Progenitor cell of endocrine pancreas (in vitro differentiated cells): Measurements from ENCODE around the gene ITGBL1. TPM values are rescaled to one million over a fixed set of nuclear protein-coding genes. Genes with fewer than 3 reads are reported as not detected.

Experiments
- DNase-seq: peaks from one replicate; pipeline ENCODE4 v3.0.0; 2021; ENCODE audit warnings: low spot score; ENCODE audit not compliant: unreplicated experiment
- H3K27ac Mint-ChIP-seq: 2 replicates; pipeline ENCODE4 v1.8.0; 2021; ENCODE audit warnings: mild to moderate bottlenecking, moderate library complexity, mixed read lengths
- H3K27me3 Mint-ChIP-seq: 2 replicates; pipeline ENCODE4 v1.8.0; 2021; ENCODE audit warnings: mixed read lengths
- H3K36me3 Mint-ChIP-seq: 2 replicates; pipeline ENCODE4 v1.8.0; 2022; ENCODE audit warnings: mixed read lengths; ENCODE audit not compliant: insufficient read depth
- H3K4me1 Mint-ChIP-seq: 2 replicates; pipeline ENCODE4 v1.8.0; 2021; ENCODE audit warnings: low read depth, mixed read lengths
- H3K4me3 Mint-ChIP-seq: 2 replicates; pipeline ENCODE4 v1.8.0; 2021; ENCODE audit warnings: low read depth, mild to moderate bottlenecking, moderate library complexity, mixed read lengths
- H3K9me3 Mint-ChIP-seq: 2 replicates; pipeline ENCODE4 v1.8.0; 2021; ENCODE audit warnings: low read depth, mixed read lengths
- total RNA-seq: library from RNA; stranded (reverse); gene quantifications from 2 replicates; pipeline ENCODE4 v1.2.1, GENCODE V29; 2021
- TF ChIP-seq, protein P1 (sequence below): fragments of 200-600 bp; sonication (generic); IDR thresholded peaks from one replicate; pipeline ENCODE4 v1.5.0; 2021; ENCODE audit warnings: antibody characterized with exemption, mild to moderate bottlenecking; ENCODE audit not compliant: unreplicated experiment

ITGBL1 gene
- total RNA-seq, 1 donor from 2014 or later = not detected

DNA sequence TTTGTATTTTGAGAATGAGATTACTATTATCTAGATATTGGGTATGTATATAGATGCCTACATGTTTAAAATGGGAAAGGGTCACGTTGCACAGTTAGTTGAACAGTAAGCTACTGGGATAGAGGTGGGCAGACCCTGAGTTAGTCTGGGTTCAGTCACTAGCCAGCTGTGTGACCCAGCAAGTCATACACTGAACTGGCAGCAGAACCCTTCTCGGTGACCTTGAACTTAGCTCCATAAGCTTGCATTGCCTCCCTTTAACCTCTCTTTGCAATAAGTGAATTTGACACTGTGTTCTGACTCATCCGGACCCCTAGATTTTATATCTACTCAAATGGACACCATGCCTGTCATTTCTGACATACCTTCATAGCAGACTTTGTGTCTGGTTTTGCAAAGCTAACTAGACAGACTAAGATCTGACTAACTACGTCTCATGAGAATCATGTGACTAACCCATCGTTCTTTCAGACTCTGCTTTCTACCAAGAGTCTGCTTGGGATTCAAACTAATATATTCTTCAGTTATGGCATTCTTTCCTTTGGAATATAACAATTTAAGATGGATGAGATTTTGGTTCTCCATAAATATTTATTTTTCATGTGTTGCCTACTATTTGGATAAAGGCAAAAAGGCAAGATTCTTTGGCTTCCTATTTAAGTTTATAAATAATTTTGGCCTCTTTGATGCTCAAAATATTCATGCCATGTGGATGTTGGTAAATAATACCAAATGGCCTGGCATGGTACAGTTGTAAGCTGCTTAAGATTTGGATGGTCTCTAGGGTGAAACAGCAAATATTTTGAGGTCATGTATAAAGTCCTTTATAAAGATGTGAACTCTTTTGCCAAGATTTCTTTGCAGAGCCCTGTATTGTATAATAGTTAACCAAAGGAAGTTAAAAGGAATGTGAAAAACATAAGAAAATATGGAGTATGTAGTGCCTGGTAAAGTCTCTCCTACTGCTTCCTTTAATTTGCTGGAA, 159.3 kb downstream of the ITGBL1 start:
- no peak overlapping the region for H3K4me3 Mint-ChIP-seq
- no peak overlapping the region for H3K27ac Mint-ChIP-seq
- H3K27me3 Mint-ChIP-seq = peaks cover 5% of the 10 kb centered on the region
- no peaks in the 10 kb centered on the region for H3K4me1 Mint-ChIP-seq
- TF ChIP-seq, protein P1, sequence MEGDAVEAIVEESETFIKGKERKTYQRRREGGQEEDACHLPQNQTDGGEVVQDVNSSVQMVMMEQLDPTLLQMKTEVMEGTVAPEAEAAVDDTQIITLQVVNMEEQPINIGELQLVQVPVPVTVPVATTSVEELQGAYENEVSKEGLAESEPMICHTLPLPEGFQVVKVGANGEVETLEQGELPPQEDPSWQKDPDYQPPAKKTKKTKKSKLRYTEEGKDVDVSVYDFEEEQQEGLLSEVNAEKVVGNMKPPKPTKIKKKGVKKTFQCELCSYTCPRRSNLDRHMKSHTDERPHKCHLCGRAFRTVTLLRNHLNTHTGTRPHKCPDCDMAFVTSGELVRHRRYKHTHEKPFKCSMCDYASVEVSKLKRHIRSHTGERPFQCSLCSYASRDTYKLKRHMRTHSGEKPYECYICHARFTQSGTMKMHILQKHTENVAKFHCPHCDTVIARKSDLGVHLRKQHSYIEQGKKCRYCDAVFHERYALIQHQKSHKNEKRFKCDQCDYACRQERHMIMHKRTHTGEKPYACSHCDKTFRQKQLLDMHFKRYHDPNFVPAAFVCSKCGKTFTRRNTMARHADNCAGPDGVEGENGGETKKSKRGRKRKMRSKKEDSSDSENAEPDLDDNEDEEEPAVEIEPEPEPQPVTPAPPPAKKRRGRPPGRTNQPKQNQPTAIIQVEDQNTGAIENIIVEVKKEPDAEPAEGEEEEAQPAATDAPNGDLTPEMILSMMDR = no peak
- DNase-seq = no peak
- H3K9me3 Mint-ChIP-seq = no peaks in the 10 kb centered on the region
- no peaks in the 10 kb centered on the region for H3K36me3 Mint-ChIP-seq

DNA sequence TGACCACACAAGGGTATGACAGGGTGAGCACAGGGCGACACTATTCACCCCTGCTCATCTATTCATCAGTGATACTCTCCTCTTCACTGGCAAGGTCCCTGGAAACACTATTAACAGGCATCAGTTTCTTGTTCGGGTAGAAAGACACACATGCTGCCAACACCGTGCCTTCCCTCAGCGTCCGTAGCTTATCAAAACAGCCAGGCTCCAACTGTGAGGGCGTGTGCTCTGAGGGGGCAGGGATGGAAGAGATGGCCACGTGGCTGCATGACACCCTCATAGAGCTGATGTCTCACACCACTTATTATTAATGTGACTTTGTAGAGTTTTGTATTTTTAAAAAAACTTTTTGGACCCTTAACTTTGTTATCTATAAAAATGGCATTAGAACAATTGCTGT, 160.3 kb downstream of the ITGBL1 start:
- H3K4me3 Mint-ChIP-seq = no peak overlapping the region
- H3K9me3 Mint-ChIP-seq = no peaks in the 10 kb centered on the region
- no peaks in the 10 kb centered on the region for H3K36me3 Mint-ChIP-seq
- peaks cover 5% of the 10 kb centered on the region for H3K27me3 Mint-ChIP-seq
- H3K27ac Mint-ChIP-seq = no peak overlapping the region
- no peak for DNase-seq
- no peaks in the 10 kb centered on the region for H3K4me1 Mint-ChIP-seq
- TF ChIP-seq, protein P1 = no peak

DNA sequence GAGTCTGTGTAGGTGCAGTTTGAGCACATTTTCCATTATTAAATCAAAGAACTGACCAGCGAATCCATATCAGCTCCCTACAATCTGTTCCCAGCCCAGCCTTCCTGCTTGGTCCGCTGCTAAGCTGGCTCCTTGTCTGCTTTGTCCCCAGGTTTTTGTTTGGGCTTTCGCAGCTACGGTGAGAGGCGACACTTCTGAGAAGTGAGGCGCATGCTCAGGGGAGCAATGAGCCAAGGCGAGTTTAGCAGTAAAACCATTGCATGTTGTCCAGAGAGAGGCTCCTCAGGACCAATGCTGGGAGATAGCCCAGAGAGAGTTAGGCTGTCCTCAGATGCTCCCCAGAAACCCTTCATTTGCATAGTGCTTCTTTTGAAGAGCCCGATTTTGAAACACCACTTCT, 162.0 kb downstream of the ITGBL1 start:
- H3K27ac Mint-ChIP-seq = no peak overlapping the region
- peaks cover 5% of the 10 kb centered on the region for H3K27me3 Mint-ChIP-seq
- TF ChIP-seq, protein P1 = no peak
- no peaks in the 10 kb centered on the region for H3K36me3 Mint-ChIP-seq
- DNase-seq = no peak
- H3K4me3 Mint-ChIP-seq = no peak overlapping the region
- no peaks in the 10 kb centered on the region for H3K9me3 Mint-ChIP-seq
- no peaks in the 10 kb centered on the region for H3K4me1 Mint-ChIP-seq

DNA sequence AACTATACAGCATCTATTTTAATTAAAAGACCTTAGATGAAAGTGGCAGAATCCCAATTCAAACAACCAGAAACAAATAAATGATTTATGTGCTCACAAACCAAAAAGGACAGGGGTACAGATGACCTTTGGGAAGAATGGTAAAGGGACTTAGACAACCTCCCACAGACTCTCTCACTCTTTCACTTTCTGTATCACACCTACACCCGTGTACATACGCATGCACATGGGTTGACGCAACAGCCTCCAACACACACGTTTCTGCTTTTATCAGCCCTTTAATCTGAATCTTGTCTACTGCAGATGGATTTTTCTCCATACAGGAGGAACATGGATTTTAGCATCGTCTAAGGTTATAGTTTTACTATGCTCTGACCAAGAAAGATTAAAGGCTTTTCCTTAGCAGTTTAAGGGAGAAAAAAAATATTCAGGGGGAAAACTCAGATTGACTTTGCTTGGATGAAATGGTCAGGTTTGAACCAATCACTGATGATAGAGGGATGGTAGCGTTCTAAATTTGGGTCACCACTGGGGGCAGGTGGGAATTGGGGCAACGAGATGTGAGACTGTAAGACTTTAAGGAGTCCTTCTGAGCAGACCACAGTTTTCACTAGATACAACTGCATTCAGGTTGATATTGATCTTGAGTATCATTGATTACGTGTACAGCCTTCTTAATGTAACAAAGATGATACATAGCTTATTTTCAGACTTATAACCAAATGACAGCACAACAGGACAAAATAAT, 166.1 kb downstream of the ITGBL1 start:
- TF ChIP-seq, protein P1 = no peak
- Mint-ChIP-seq H3K36me3 (no peaks in the 10 kb centered on the region), H3K27me3 (no peaks in the 10 kb centered on the region), H3K4me1 (no peaks in the 10 kb centered on the region), H3K4me3 (no peak overlapping the region), H3K27ac (no peak overlapping the region), H3K9me3 (no peaks in the 10 kb centered on the region)
- no peak for DNase-seq

DNA sequence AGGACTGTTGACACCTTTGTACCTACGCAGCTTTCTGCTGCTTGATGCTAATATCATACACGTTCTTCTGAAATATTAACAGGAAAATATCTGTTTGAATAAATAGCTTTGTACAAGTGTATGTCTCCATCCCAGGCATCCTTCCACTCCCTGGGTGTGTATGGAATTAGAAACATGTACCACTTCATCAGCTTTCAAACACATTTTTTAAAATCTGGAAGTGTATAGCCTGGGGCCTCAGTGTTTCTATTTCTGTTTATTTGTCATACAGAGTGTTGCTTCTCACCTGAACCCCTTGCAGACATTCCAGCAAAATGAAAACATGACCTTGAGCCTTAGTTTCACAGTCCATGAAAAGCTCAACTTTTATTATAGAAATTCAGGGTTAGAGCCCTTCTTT, 168.6 kb downstream of the ITGBL1 start:
- TF ChIP-seq, protein P1 = no peak
- H3K27ac Mint-ChIP-seq = no peak overlapping the region
- no peaks in the 10 kb centered on the region for H3K27me3 Mint-ChIP-seq
- no peaks in the 10 kb centered on the region for H3K36me3 Mint-ChIP-seq
- no peak overlapping the region for H3K4me3 Mint-ChIP-seq
- peaks cover 4% of the 10 kb centered on the region for H3K4me1 Mint-ChIP-seq
- DNase-seq = no peak
- H3K9me3 Mint-ChIP-seq = no peaks in the 10 kb centered on the region
